Erythroblast (primary cell): Measurements from ENCODE around the gene THRSP.

ENCODE experiments used
- GATA1 ChIP-seq: IDR thresholded peaks from 2 replicates; pipeline ENCODE4 v1.6.1; 2011; ENCODE audit warnings: low read depth, mild to moderate bottlenecking, control low read depth, low read length, moderate library complexity
- POLR2A ChIP-seq: IDR thresholded peaks from 2 replicates; pipeline ENCODE4 v1.6.1; 2011; ENCODE audit warnings: mild to moderate bottlenecking, low read length

DNA sequence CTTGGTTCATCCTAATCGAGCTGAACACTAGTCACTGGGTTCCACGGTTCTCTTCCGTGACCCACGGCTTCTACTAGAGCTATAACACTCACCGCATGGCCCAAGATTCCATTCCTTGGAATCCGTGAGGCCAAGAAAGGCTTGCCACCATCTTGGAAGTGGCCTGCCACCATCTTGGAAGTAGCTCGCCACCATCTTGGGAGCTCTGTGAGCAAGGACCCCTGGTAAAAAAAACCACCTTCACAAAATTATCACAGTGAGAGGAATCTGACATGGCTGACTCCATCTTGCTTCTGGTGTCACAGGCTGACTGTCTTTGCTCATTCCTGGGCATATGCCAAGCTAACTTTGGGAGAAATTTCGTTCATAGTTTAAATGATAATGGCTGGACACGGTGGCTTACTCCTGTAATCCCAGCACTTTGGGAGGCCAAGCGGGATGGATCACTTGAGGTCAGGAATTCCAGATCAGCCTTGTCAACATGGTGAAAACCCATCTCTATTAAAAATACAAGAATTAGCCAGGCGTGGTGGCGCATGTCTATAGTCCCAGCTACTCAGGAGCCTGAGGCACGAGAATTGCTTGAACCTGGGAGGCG lies 21.7 kb upstream of the THRSP start:
- TF ChIP-seq POLR2A, result no peak
- TF ChIP-seq GATA1, result no peak
